HUES48 (cell line): ENCODE data around the gene XPNPEP1.
"Not testable (repeated sequence)": the region's sequence is repeated elsewhere in the genome, so short reads cannot be mapped to it uniquely, and the experiment has no call there.

Experiments used
- H3K27ac ChIP-seq: one replicate; pipeline ENCODE4 v1.7.0; 2013; ENCODE audit warnings: low read depth, low read length, inconsistent platforms
- H3K27me3 ChIP-seq: 2 replicates; pipeline ENCODE4 v1.6.1; 2013; ENCODE audit warnings: mild to moderate bottlenecking, low read length; ENCODE audit not compliant: control insufficient read depth, insufficient read depth
- H3K36me3 ChIP-seq: 2 replicates; pipeline ENCODE4 v1.6.1; 2013; ENCODE audit warnings: low read length; ENCODE audit not compliant: control insufficient read depth, insufficient read depth
- H3K4me1 ChIP-seq: 2 replicates; pipeline ENCODE4 v1.6.1; 2013; ENCODE audit warnings: mild to moderate bottlenecking, low read length; ENCODE audit not compliant: control insufficient read depth, insufficient read depth
- H3K4me3 ChIP-seq: 2 replicates; pipeline ENCODE4 v1.5.1; 2013; ENCODE audit warnings: mild to moderate bottlenecking, low read depth, low read length
- H3K9ac ChIP-seq: 2 replicates; pipeline ENCODE4 v1.6.1; 2013; ENCODE audit warnings: mild to moderate bottlenecking, low read depth, low read length, moderate library complexity
- H3K9me3 ChIP-seq: 2 replicates; pipeline ENCODE4 v1.6.1; 2013; ENCODE audit warnings: low read length; ENCODE audit not compliant: control insufficient read depth, insufficient read depth

The XPNPEP1 gene

DNA sequence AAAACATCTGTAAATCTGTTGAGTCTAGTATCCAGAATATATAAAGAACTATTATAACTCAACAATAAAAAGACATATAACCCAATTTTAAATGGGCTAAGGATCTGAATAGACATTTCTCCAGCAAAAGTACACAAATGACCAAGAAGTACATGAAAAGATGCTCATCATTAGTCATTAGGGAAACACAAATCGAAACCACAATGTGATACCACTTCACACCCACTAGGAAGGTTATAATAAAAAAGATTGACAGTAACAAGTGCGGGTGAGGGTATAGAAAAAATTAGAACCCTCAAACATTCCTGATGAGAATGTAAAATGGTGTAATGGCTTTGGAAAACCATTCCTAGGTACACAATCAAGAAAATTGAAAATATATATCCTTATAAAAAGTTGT is 4.1 kb downstream of the XPNPEP1 start:
- H3K4me1 ChIP-seq = peaks cover 24% of the 10 kb centered on the region
- no peak overlapping the region for H3K27ac ChIP-seq
- no peak overlapping the region for H3K4me3 ChIP-seq
- peaks cover 12% of the 10 kb centered on the region for H3K27me3 ChIP-seq
- no peaks in the 10 kb centered on the region for H3K36me3 ChIP-seq
- no peaks in the 10 kb centered on the region for H3K9me3 ChIP-seq
- no peak overlapping the region for H3K9ac ChIP-seq

- H3K4me1 ChIP-seq = peaks cover 24% of the 10 kb centered on the region
- not testable (repeated sequence) for H3K27me3 ChIP-seq
Observed at GRCh38 chr10:109918707-109919106, 4.6 kb downstream of the XPNPEP1 start.

GRCh38 chr10:109915566-109915965 is 7.7 kb downstream of the XPNPEP1 start:
- peak overlapping the region; percentile 14 for H3K27ac ChIP-seq
- no peak overlapping the region for H3K9ac ChIP-seq
- H3K4me3 ChIP-seq = no peak overlapping the region
- peaks cover 25% of the 10 kb centered on the region for H3K4me1 ChIP-seq
- no peaks in the 10 kb centered on the region for H3K9me3 ChIP-seq
- H3K36me3 ChIP-seq = peaks cover 10% of the 10 kb centered on the region
- H3K27me3 ChIP-seq = no peaks in the 10 kb centered on the region

More at GRCh38 chr10:109918707-109919106, 4.6 kb downstream of the XPNPEP1 start:
- not testable (repeated sequence) for H3K9me3 ChIP-seq, H3K4me3 ChIP-seq, H3K27ac ChIP-seq, H3K9ac ChIP-seq, H3K36me3 ChIP-seq

GRCh38 chr10:109914966-109915365 is 8.3 kb downstream of the XPNPEP1 start:
- Histone ChIP-seq H3K9me3 (no peaks in the 10 kb centered on the region), H3K9ac (no peak overlapping the region), H3K4me3 (no peak overlapping the region), H3K36me3 (peaks cover 10% of the 10 kb centered on the region), H3K27me3 (no peaks in the 10 kb centered on the region), H3K27ac (peak overlapping the region; percentile 71), H3K4me1 (peaks cover 25% of the 10 kb centered on the region)

DNA sequence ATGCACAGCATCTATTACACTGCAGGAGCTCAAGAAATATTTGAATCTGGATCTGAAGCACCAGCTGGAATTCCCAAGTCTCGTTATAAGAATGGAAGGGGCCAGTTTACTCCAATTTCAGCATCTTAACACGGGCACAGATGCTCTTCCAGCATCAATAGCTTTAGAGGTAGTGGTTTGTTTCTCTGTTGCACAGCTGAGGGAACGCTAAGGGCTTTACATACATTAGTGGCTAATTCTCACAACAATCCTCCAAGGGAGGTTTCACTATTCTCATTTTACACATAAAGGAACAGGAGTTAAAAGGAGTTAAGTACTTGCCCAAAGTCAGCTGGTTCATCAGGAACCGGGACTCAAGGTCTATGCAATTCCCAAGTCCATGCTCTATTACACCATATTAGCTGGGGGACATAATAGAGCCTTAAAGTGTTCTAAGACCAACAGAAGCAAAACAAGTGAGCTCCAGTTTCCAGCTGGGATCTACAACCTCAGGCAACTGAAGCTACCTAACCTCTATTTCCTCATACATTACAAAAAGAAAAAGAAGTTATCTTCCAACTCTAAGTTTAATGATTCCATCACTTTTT is 9.9 kb downstream of the XPNPEP1 start:
- no peak overlapping the region for H3K4me3 ChIP-seq
- H3K4me1 ChIP-seq = peaks cover 25% of the 10 kb centered on the region
- peak overlapping the region; percentile 53 for H3K27ac ChIP-seq
- H3K9ac ChIP-seq = no peak overlapping the region
- H3K27me3 ChIP-seq = no peaks in the 10 kb centered on the region
- no peaks in the 10 kb centered on the region for H3K9me3 ChIP-seq
- H3K36me3 ChIP-seq = peaks cover 10% of the 10 kb centered on the region

- peaks cover 25% of the 10 kb centered on the region for H3K4me1 ChIP-seq
- H3K9ac ChIP-seq = no peak overlapping the region
- no peaks in the 10 kb centered on the region for H3K9me3 ChIP-seq
- no peak overlapping the region for H3K4me3 ChIP-seq
- peaks cover 11% of the 10 kb centered on the region for H3K36me3 ChIP-seq
- no peaks in the 10 kb centered on the region for H3K27me3 ChIP-seq
- peak overlapping the region; percentile 53 for H3K27ac ChIP-seq
Observed at GRCh38 chr10:109912335-109913281, 10.7 kb downstream of the XPNPEP1 start.

- H3K27ac ChIP-seq = no peak overlapping the region
- no peak overlapping the region for H3K9ac ChIP-seq
- H3K4me3 ChIP-seq = no peak overlapping the region
Observed at GRCh38 chr10:109911903-109912302, 11.4 kb downstream of the XPNPEP1 start.

DNA sequence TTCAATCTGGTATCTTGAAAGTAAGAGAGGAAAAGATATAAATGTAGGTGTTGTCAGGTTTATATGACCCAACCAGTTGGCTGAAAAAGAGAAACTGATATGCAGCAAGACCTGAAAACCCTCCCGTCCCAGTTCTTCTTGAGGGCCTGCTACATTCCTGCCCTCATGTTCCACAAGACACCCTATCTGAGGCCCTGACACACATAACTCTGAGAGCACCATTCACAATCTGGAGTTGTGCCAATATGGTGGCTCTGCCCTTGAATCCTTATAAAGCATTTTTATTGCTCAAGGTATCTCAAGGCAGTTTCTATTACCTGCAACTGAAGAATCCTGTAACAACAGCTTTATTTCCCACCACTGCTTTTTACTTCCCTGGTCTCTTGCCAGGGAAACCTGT is 17.0 kb downstream of the XPNPEP1 start:
- Histone ChIP-seq H3K9me3 (no peaks in the 10 kb centered on the region), H3K4me3 (no peak overlapping the region), H3K36me3 (peaks cover 23% of the 10 kb centered on the region), H3K4me1 (no peaks in the 10 kb centered on the region), H3K9ac (no peak overlapping the region), H3K27me3 (no peaks in the 10 kb centered on the region), H3K27ac (no peak overlapping the region)

More at GRCh38 chr10:109911903-109912302, 11.4 kb downstream of the XPNPEP1 start:
- Histone ChIP-seq H3K36me3 (peaks cover 18% of the 10 kb centered on the region), H3K27me3 (no peaks in the 10 kb centered on the region), H3K4me1 (peaks cover 25% of the 10 kb centered on the region), H3K9me3 (no peaks in the 10 kb centered on the region)

DNA sequence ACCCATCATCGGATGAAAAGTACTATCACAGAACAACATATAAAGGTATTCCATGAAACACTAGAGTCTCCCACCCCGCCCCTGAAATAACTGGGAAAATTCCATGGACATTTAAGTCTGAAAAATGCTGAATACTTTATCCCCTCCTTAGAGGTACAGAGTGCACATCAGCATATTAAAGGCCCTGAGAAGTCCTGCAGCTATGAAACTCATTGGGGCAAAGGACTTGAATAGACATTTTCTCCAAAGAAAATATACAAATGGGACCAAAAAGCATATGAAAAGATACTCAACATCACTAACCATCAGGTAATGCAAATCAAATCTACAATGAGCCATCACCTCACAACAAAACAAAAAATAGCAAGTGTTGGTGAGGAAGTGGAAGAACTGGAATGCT is 18.9 kb downstream of the XPNPEP1 start:
- no peak overlapping the region for H3K27ac ChIP-seq
- H3K27me3 ChIP-seq = no peaks in the 10 kb centered on the region
- no peak overlapping the region for H3K4me3 ChIP-seq
- peaks cover 23% of the 10 kb centered on the region for H3K36me3 ChIP-seq
- no peaks in the 10 kb centered on the region for H3K4me1 ChIP-seq
- no peak overlapping the region for H3K9ac ChIP-seq
- no peaks in the 10 kb centered on the region for H3K9me3 ChIP-seq

- Histone ChIP-seq H3K9ac (no peak overlapping the region), H3K4me3 (no peak overlapping the region), H3K27ac (no peak overlapping the region), H3K36me3 (peaks cover 23% of the 10 kb centered on the region), H3K4me1 (no peaks in the 10 kb centered on the region), H3K27me3 (no peaks in the 10 kb centered on the region), H3K9me3 (no peaks in the 10 kb centered on the region)
Observed at GRCh38 chr10:109902992-109903947, 20.0 kb downstream of the XPNPEP1 start.
